Neuronal stem cell (in vitro differentiated cells): Measurements from ENCODE around the gene MGMT.
A peak's percentile ranks its signal among the peaks of the same experiment; 100 is the strongest.

Experiments
- DNase-seq: peaks from one replicate; pipeline ENCODE4 v3.0.0-alpha.2; 2013; ENCODE audit warnings: low spot score
- H2AFZ ChIP-seq: one replicate; pipeline ENCODE4 v1.6.1; 2013; ENCODE audit warnings: mild to moderate bottlenecking, low read length, inconsistent platforms
- H2AK5ac ChIP-seq: 2 replicates; pipeline ENCODE4 v1.6.1; 2013; ENCODE audit warnings: low read depth, mild to moderate bottlenecking, inconsistent platforms, low read length, moderate library complexity, mixed read lengths
- H2BK120ac ChIP-seq: 2 replicates; pipeline ENCODE4 v1.6.1; 2013; ENCODE audit warnings: low read depth, mild to moderate bottlenecking, inconsistent platforms, low read length, moderate library complexity, mixed read lengths
- H2BK12ac ChIP-seq: one replicate; pipeline ENCODE4 v1.6.1; 2013; ENCODE audit warnings: low read length, inconsistent platforms
- H2BK15ac ChIP-seq: 2 replicates; pipeline ENCODE4 v1.6.1; 2013; ENCODE audit warnings: mild to moderate bottlenecking, low read length, inconsistent platforms, mixed read lengths
- H2BK5ac ChIP-seq: one replicate; pipeline ENCODE4 v1.6.1; 2013; ENCODE audit warnings: inconsistent platforms, mild to moderate bottlenecking, low read length, moderate library complexity
- H3K14ac ChIP-seq: one replicate; pipeline ENCODE4 v1.6.1; 2013; ENCODE audit warnings: low read length, inconsistent platforms
- H3K18ac ChIP-seq: 2 replicates; pipeline ENCODE4 v1.6.1; 2013; ENCODE audit warnings: low read length, inconsistent platforms
- H3K23ac ChIP-seq: 2 replicates; pipeline ENCODE4 v1.6.1; 2013; ENCODE audit warnings: low read depth, mild to moderate bottlenecking, mixed read lengths, low read length, inconsistent platforms; ENCODE audit not compliant: poor library complexity
- H3K27ac ChIP-seq: replicated peaks from 3 replicates; pipeline ENCODE4 v1.5.1; 2013; ENCODE audit warnings: low read length, inconsistent platforms
- H3K27me3 ChIP-seq, 3 experiments: 2 replicates each; pipeline ENCODE4 v1.6.1; 2013; ENCODE audit warnings: low read length in 3 of 3, mild to moderate bottlenecking in 2 of 3, inconsistent platforms in 1 of 3, low read depth in 1 of 3, mixed read lengths in 1 of 3, moderate library complexity in 1 of 3; ENCODE audit not compliant: control insufficient read depth in 3 of 3, insufficient read depth in 3 of 3
- H3K36me3 ChIP-seq, 2 donors: replicated peaks in 1 of 2; 2 replicates each; pipeline ENCODE4 v1.6.1; 2013; ENCODE audit warnings: low read length in 2 of 2; ENCODE audit not compliant: control insufficient read depth in 2 of 2, insufficient read depth in 2 of 2
- H3K4ac ChIP-seq: 2 replicates; pipeline ENCODE4 v1.6.1; 2013; ENCODE audit warnings: inconsistent platforms, mild to moderate bottlenecking, low read length, moderate library complexity
- H3K4me1 ChIP-seq, 2 donors: 1 replicate in 1 of 2; 2 replicates in 1 of 2; pipeline ENCODE4 v1.6.1; 2013; ENCODE audit warnings: low read length in 2 of 2, low read depth in 1 of 2; ENCODE audit not compliant: control insufficient read depth in 2 of 2, insufficient read depth in 1 of 2
- H3K4me2 ChIP-seq: one replicate; pipeline ENCODE4 v1.6.1; 2013; ENCODE audit warnings: mild to moderate bottlenecking, low read length, inconsistent platforms; ENCODE audit not compliant: insufficient read depth, poor library complexity, severe bottlenecking
- H3K4me3 ChIP-seq, 2 donors: 2 replicates each; pipeline ENCODE4 v1.5.1; 2013; ENCODE audit warnings: low read length in 2 of 2, mild to moderate bottlenecking in 2 of 2, inconsistent platforms in 1 of 2, moderate library complexity in 1 of 2
- H3K79me1 ChIP-seq: one replicate; pipeline ENCODE4 v1.6.1; 2013; ENCODE audit warnings: low read depth, mild to moderate bottlenecking, inconsistent platforms, low read length, moderate library complexity
- H3K9ac ChIP-seq: one replicate; pipeline ENCODE4 v1.6.1; 2013; ENCODE audit warnings: mild to moderate bottlenecking, low read depth, low read length, inconsistent platforms; ENCODE audit not compliant: poor library complexity
- H3K9me3 ChIP-seq, 2 donors: replicated peaks in 1 of 2; 2 replicates each; pipeline versions ENCODE3 to v1.6.1; 2013; ENCODE audit warnings: low read length in 2 of 2, mild to moderate bottlenecking in 2 of 2, inconsistent platforms in 1 of 2, low read depth in 1 of 2, mixed read lengths in 1 of 2, moderate library complexity in 1 of 2; ENCODE audit not compliant: control insufficient read depth in 2 of 2, insufficient read depth in 1 of 2
- H4K8ac ChIP-seq: one replicate; pipeline ENCODE4 v1.6.1; 2013; ENCODE audit warnings: low read depth, mild to moderate bottlenecking, inconsistent platforms, low read length, moderate library complexity
- H4K91ac ChIP-seq: one replicate; pipeline ENCODE4 v1.6.1; 2013; ENCODE audit warnings: low read length, low read depth, mild to moderate bottlenecking, inconsistent platforms; ENCODE audit not compliant: poor library complexity
- WGBS, 2 donors: extraction: QIAGEN DNeasy Blood & Tissue Kit; methylation state at CpG; one replicate each; pipeline ENCODE4 v1.1.7; 2013; ENCODE audit warnings: missing lambda C conversion rate in 2 of 2, mixed read lengths in 1 of 2; ENCODE audit not compliant: insufficient read length in 2 of 2, insufficient replicate concordance in 1 of 2; ENCODE audit errors: extremely low coverage in 2 of 2; 5-methylcytosine and 5-hydroxymethylcytosine counted together

The MGMT gene

GRCh38 chr10:129505500-129506075 lies 38.5 kb downstream of the MGMT start:
- Histone ChIP-seq H3K4me3 (no peak overlapping the region), H3K23ac (no peak overlapping the region), H3K36me3 (no peaks in the 10 kb centered on the region), H3K79me1 (no peaks in the 10 kb centered on the region), H3K14ac (no peak overlapping the region), H2BK12ac (no peak overlapping the region), H4K8ac (no peak overlapping the region), H2BK5ac (no peak overlapping the region), H2AFZ (no peak overlapping the region), H4K91ac (no peak overlapping the region), H3K9me3 (peaks cover 0 to 3% of the 10 kb centered on the region in 2 donors), H3K4me2 (no peak overlapping the region), H2AK5ac (no peak overlapping the region), H3K27ac (no peak overlapping the region), H2BK15ac (no peak overlapping the region), H2BK120ac (no peak overlapping the region), H3K9ac (no peak overlapping the region), H3K4me1 (no peaks in the 10 kb centered on the region), H3K27me3 (no peaks in the 10 kb centered on the region), H3K18ac (no peak overlapping the region), H3K4ac (no peak overlapping the region)
- no peak for DNase-seq
- WGBS, 2 donors = no CpG with 5 or more reads among the region's 4 CpGs

- Histone ChIP-seq H2BK5ac (no peak overlapping the region), H2AK5ac (peak overlapping the region; percentile 33), H3K18ac (no peak overlapping the region), H3K27ac (no peak overlapping the region), H4K91ac (no peak overlapping the region), H2AFZ (no peak overlapping the region), H2BK15ac (no peak overlapping the region), H3K14ac (no peak overlapping the region), H2BK120ac (no peak overlapping the region), H3K36me3 (no peaks in the 10 kb centered on the region), H4K8ac (no peak overlapping the region), H3K79me1 (peaks cover 2% of the 10 kb centered on the region), H3K27me3 (no peaks in the 10 kb centered on the region), H3K4ac (no peak overlapping the region), H3K4me2 (no peak overlapping the region), H2BK12ac (no peak overlapping the region), H3K23ac (no peak overlapping the region), H3K4me1 (no peaks in the 10 kb centered on the region), H3K9me3 (peaks cover 0 to 3% of the 10 kb centered on the region in 2 donors), H3K9ac (no peak overlapping the region), H3K4me3 (no peak overlapping the region)
- 100% methylated on average over 1 of the region's 14 CpGs; no CpG with 5 or more reads in 1 of the 2 donors for WGBS, 2 donors
- no peak for DNase-seq
Measured at GRCh38 chr10:129506101-129506797, 39.2 kb downstream of the MGMT start.

GRCh38 chr10:129507216-129507889 lies 40.3 kb downstream of the MGMT start:
- no peak overlapping the region for H2BK15ac ChIP-seq
- no CpG with 5 or more reads among the region's 12 CpGs for WGBS, 2 donors
- H2BK12ac ChIP-seq = no peak overlapping the region
- no peak overlapping the region for H3K4ac ChIP-seq
- no peak overlapping the region for H2BK5ac ChIP-seq
- no peak overlapping the region for H2BK120ac ChIP-seq
- no peak for DNase-seq
- no peak overlapping the region for H3K9ac ChIP-seq
- no peak overlapping the region for H4K91ac ChIP-seq
- H3K79me1 ChIP-seq = peaks cover 2% of the 10 kb centered on the region
- H4K8ac ChIP-seq = no peak overlapping the region
- H3K9me3 ChIP-seq = peaks cover 0 to 3% of the 10 kb centered on the region in 2 donors
- peak overlapping the region; percentile 11 for H3K18ac ChIP-seq
- H2AK5ac ChIP-seq = no peak overlapping the region
- no peak overlapping the region for H3K27ac ChIP-seq
- H3K4me1 ChIP-seq = no peaks in the 10 kb centered on the region
- no peak overlapping the region for H3K4me2 ChIP-seq
- no peaks in the 10 kb centered on the region for H3K27me3 ChIP-seq
- H3K36me3 ChIP-seq = no peaks in the 10 kb centered on the region
- H3K23ac ChIP-seq = no peak overlapping the region
- H2AFZ ChIP-seq = no peak overlapping the region
- H3K4me3 ChIP-seq = no peak overlapping the region
- no peak overlapping the region for H3K14ac ChIP-seq

DNA sequence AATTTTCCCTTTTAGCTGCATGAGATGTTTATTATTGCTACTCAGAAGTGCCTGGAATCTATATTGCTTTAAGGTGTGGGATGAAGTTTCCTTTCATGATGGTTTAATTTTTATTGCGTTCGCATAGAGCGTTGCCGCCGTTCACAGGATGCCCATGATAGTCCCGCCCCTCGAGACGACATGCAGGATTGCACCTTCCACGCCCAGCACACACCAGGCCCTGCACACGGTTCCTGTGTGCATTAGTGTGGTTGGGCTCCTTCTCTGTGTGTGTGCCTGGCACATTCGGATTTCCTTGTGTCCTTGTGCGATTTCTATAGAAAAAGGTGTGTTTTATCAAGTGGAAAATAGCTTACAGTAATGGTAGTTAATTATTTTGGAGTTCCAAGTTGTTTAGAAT lies 42.1 kb downstream of the MGMT start:
- DNase-seq = no peak
- Histone ChIP-seq H4K91ac (no peak overlapping the region), H3K23ac (no peak overlapping the region)

More for the DNA sequence above, 42.1 kb downstream of the MGMT start:
- Histone ChIP-seq H3K4me2 (no peak overlapping the region), H2BK5ac (no peak overlapping the region), H3K4ac (no peak overlapping the region), H2BK12ac (no peak overlapping the region), H4K8ac (no peak overlapping the region), H3K36me3 (no peaks in the 10 kb centered on the region), H3K9me3 (peaks cover 0 to 3% of the 10 kb centered on the region in 2 donors), H3K4me3 (no peak overlapping the region), H3K4me1 (no peaks in the 10 kb centered on the region), H2BK120ac (no peak overlapping the region), H3K27me3 (no peaks in the 10 kb centered on the region), H2AK5ac (no peak overlapping the region), H3K18ac (no peak overlapping the region), H3K27ac (no peak overlapping the region), H3K14ac (no peak overlapping the region), H2AFZ (no peak overlapping the region), H3K9ac (peak overlapping the region; percentile 22), H2BK15ac (no peak overlapping the region), H3K79me1 (peaks cover 2% of the 10 kb centered on the region)
- WGBS, 2 donors = no CpG with 5 or more reads among the region's 12 CpGs
